ENCODE data around the gene ASIC4.

Gene ASIC4, protein sequence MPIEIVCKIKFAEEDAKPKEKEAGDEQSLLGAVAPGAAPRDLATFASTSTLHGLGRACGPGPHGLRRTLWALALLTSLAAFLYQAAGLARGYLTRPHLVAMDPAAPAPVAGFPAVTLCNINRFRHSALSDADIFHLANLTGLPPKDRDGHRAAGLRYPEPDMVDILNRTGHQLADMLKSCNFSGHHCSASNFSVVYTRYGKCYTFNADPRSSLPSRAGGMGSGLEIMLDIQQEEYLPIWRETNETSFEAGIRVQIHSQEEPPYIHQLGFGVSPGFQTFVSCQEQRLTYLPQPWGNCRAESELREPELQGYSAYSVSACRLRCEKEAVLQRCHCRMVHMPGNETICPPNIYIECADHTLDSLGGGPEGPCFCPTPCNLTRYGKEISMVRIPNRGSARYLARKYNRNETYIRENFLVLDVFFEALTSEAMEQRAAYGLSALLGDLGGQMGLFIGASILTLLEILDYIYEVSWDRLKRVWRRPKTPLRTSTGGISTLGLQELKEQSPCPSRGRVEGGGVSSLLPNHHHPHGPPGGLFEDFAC

DNA sequence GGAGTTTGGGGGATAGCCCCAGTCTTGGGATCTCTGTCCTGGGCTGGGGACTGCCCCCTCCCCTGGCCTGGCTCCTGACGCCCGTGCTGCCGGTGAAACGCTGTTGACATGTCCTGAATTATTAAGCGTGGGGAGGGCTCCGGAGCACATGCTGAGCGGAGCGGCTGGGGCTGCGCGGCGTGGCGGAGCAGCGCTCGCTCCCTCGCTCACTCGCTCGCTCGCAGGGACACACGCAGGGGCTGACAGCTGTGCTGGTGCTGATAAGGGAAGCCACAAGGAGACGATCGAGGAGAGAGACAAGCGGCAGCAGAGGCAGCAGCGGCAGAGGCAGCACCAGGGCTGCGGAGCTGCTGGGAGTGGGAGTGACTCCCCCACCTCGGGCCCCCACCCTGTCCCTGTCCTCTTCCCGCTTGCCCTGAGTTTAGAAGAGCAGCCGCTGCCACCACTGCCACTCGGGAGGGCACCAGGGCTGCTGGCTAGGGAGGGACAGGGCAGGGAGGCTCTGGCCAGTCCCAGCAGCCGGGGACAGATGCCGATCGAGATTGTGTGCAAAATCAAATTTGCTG is at the start of gene ASIC4:
TSS of gene ASIC4 (plus strand) at position 287 of the 566 bp plus-strand sequence. CDS start at position 530, 243 bp downstream.
- peaks cover 74% of the 10 kb centered on the region for H3K27me3 Mint-ChIP-seq (ENCODE audit: low read depth, poor library complexity)
- no peak within 1 kb of the TSS for H3K27ac Mint-ChIP-seq
- peak within 1 kb of the TSS; percentile 75 for H3K4me3 Mint-ChIP-seq

DNA sequence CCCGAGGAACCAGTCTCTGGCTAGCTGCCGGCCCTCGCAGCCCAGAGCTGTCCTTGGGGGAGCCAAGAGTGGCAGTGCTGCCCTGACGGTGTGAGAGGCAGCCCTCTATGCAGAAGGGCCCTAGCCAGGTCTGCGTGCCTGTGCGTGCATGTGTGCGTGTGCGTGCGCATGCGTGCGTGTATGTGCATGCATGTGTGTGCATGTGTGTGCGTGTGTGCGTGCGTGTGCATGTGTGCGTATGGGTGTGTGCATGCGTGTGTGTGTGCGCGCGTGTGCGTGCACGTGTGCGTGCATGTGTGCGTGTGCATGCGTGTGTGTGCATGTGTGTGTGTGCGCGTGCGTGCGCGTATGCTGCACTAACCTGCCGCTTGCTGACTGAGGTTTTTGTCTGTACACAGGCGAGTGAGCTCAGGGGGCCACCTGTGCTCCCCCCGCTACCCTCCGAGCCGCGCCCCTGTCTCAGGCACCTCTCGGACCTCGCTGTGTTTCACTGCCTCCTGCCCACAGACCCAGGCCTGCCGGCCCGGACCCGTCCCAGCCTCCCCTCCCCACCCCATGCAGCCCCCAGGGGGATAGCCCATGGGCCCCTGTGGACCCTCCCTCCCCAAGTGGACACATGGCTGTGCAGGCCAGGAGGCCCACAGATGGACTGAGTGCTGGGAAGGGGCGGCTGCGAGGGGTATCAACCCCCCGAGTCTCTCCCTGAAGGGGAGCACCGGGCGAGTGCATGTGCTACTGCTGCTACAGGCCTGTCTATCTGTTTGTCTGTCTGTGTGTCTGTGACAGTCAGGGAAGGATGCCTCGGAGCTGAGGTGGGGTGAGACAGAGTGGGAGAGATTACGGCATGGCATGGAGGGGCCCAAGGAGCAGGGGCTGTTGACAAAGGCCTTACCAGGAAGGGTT is 48.4 kb upstream of the ASIC4 start:
- H3K27me3 Mint-ChIP-seq (ENCODE audit: low read depth, poor library complexity), result no peaks in the 10 kb centered on the region
- peaks cover 6% of the 10 kb centered on the region for H3K36me3 Mint-ChIP-seq (ENCODE audit: low read depth)
- no peak overlapping the region for H3K27ac Mint-ChIP-seq
- peaks cover 27% of the 10 kb centered on the region for H3K4me1 Mint-ChIP-seq
- TF ChIP-seq, protein P1, sequence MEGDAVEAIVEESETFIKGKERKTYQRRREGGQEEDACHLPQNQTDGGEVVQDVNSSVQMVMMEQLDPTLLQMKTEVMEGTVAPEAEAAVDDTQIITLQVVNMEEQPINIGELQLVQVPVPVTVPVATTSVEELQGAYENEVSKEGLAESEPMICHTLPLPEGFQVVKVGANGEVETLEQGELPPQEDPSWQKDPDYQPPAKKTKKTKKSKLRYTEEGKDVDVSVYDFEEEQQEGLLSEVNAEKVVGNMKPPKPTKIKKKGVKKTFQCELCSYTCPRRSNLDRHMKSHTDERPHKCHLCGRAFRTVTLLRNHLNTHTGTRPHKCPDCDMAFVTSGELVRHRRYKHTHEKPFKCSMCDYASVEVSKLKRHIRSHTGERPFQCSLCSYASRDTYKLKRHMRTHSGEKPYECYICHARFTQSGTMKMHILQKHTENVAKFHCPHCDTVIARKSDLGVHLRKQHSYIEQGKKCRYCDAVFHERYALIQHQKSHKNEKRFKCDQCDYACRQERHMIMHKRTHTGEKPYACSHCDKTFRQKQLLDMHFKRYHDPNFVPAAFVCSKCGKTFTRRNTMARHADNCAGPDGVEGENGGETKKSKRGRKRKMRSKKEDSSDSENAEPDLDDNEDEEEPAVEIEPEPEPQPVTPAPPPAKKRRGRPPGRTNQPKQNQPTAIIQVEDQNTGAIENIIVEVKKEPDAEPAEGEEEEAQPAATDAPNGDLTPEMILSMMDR (IDR thresholded peaks at IDR 0.05), result no peak
- no peak overlapping the region for H3K4me3 Mint-ChIP-seq
- H3K9me3 Mint-ChIP-seq, result no peaks in the 10 kb centered on the region
- DNase-seq, result no peak

More for the DNA sequence above, at the start of gene ASIC4:
- Mint-ChIP-seq H3K4me1 (peaks cover 85% of the 10 kb centered on the region), H3K9me3 (no peaks in the 10 kb centered on the region), H3K36me3 (ENCODE audit: low read depth) (no peaks in the 10 kb centered on the region)
- TF ChIP-seq, protein P1 (IDR thresholded peaks at IDR 0.05), result no peak
- DNase-seq, result peak; percentile 58

DNA sequence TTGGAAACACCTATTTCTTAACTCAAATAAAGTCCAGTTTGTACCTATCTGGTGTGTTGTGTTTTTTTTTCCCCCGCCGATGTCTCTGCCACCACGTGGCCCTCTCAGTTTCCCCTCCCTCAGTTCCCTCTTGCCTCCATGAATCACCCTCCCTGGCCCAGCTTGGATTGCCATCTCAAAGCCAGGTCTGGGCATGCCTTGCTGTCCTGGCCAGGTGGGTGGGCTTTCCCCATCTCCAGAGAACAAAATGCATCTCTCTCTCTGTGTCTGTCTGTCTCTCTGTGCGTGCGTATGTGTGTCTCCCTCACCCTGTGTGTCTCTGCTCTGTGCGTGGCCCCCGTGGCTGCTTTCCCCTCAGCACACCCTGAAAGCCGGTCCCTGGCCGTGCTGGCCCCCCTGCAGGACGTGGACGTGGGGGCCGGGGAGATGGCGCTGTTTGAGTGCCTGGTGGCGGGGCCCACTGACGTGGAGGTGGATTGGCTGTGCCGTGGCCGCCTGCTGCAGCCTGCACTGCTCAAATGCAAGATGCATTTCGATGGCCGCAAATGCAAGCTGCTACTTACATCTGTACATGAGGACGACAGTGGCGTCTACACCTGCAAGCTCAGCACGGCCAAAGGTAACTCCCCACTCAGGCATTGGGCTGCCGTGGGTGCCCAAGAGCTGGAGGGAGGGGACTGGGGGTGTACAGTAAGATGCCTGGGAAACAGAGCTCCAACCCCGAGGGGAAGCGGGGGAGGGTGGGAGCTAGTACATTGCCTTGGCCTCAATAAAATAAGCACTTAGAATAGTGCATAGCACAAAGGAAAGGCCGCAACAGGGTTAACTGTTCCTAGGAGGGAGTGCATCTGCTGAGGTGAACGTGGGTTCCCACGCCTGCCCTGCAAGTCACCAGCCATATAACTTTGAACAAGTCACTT is 47.2 kb upstream of the ASIC4 start:
- Mint-ChIP-seq H3K36me3 (ENCODE audit: low read depth) (peaks cover 6% of the 10 kb centered on the region), H3K27me3 (ENCODE audit: low read depth, poor library complexity) (no peaks in the 10 kb centered on the region), H3K9me3 (no peaks in the 10 kb centered on the region), H3K27ac (peak overlapping the region; percentile 66), H3K4me1 (peaks cover 26% of the 10 kb centered on the region), H3K4me3 (no peak overlapping the region)
- TF ChIP-seq, protein P1 (IDR thresholded peaks at IDR 0.05), result no peak
- DNase-seq, result no peak

DNA sequence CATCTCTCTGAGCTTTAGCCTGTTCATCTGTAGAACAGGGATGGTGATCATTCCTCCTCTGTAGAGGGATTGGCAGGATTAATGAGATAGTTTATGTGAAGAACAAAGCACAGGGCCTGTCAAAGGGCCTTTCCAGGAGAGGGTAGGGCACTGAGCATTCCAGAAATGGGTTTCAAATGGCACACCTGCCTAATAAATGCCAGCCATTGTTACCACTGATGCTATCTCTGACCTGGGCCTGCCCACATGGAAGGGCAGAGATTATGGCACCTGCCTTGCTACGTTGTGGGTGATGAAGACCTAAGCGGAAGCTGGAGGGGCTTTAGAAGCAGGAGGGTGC is 46.6 kb upstream of the ASIC4 start:
- Mint-ChIP-seq H3K27me3 (ENCODE audit: low read depth, poor library complexity) (no peaks in the 10 kb centered on the region), H3K4me3 (no peak overlapping the region), H3K36me3 (ENCODE audit: low read depth) (peaks cover 2% of the 10 kb centered on the region), H3K27ac (no peak overlapping the region), H3K4me1 (peaks cover 26% of the 10 kb centered on the region), H3K9me3 (no peaks in the 10 kb centered on the region)
- no peak for DNase-seq
- TF ChIP-seq, protein P1 (IDR thresholded peaks at IDR 0.05), result no peak
